Neural crest cell (in vitro differentiated cells): ENCODE measurements around the gene FAM217A. TPM values are rescaled to one million over a fixed set of nuclear protein-coding genes. Genes with fewer than 3 reads are reported as not detected.
"Not testable (repeated sequence)": the region's sequence is repeated elsewhere in the genome, so short reads cannot be mapped to it uniquely, and the experiment has no call there.

ENCODE experiments used
- DNase-seq: peaks from one replicate; pipeline ENCODE4 v3.0.0; 2021; ENCODE audit warnings: low read depth, mixed read lengths, low spot score
- H3K27ac Mint-ChIP-seq: one replicate; pipeline ENCODE4 v1.8.0; 2021; ENCODE audit warnings: mild to moderate bottlenecking, mixed read lengths; ENCODE audit not compliant: unreplicated experiment
- H3K27me3 Mint-ChIP-seq: 2 replicates; pipeline ENCODE4 v1.8.0; 2021; ENCODE audit warnings: low read depth, mild to moderate bottlenecking, mixed read lengths
- H3K36me3 Mint-ChIP-seq: 2 replicates; pipeline ENCODE4 v1.8.0; 2021; ENCODE audit warnings: low read depth, mild to moderate bottlenecking, mixed read lengths
- H3K4me1 Mint-ChIP-seq: 2 replicates; pipeline ENCODE4 v1.8.0; 2021; ENCODE audit warnings: mixed read lengths
- H3K4me3 Mint-ChIP-seq: one replicate; pipeline ENCODE4 v1.8.0; 2021; ENCODE audit warnings: mild to moderate bottlenecking, mixed read lengths
- H3K9me3 Mint-ChIP-seq: 2 replicates; pipeline ENCODE4 v1.8.0; 2021; ENCODE audit warnings: mixed read lengths
- CTCF ChIP-seq: fragments of 200-600 bp; sonication (generic); conservative IDR thresholded peaks from 2 replicates; pipeline ENCODE4 v1.5.0; 2021; ENCODE audit warnings: antibody characterized with exemption, mild to moderate bottlenecking
- total RNA-seq: library from RNA; stranded (reverse); gene quantifications from 2 replicates; pipeline ENCODE4 v1.2.1, GENCODE V29; 2021

The FAM217A gene
- total RNA-seq, 1 donor from 2014 or later: not detected

GRCh38 chr6:4115741-4116140, 36.8 kb upstream of the FAM217A start:
- no peak for DNase-seq
- Mint-ChIP-seq H3K4me3 (no peak overlapping the region), H3K4me1 (no peaks in the 10 kb centered on the region), H3K9me3 (peaks cover 15% of the 10 kb centered on the region), H3K36me3 (peaks cover 44% of the 10 kb centered on the region), H3K27ac (no peak overlapping the region), H3K27me3 (no peaks in the 10 kb centered on the region)
- TF ChIP-seq CTCF: no peak

- TF ChIP-seq CTCF: no peak
- Mint-ChIP-seq H3K27ac (no peak overlapping the region), H3K4me1 (peaks cover 5% of the 10 kb centered on the region), H3K4me3 (no peak overlapping the region), H3K36me3 (peaks cover 36% of the 10 kb centered on the region), H3K9me3 (peaks cover 15% of the 10 kb centered on the region), H3K27me3 (no peaks in the 10 kb centered on the region)
- no peak for DNase-seq
Observed at GRCh38 chr6:4114123-4114522, 35.2 kb upstream of the FAM217A start.

GRCh38 chr6:4113649-4114048, 34.7 kb upstream of the FAM217A start:
- Mint-ChIP-seq H3K9me3 (peaks cover 15% of the 10 kb centered on the region), H3K4me3 (no peak overlapping the region), H3K36me3 (peaks cover 36% of the 10 kb centered on the region), H3K27me3 (no peaks in the 10 kb centered on the region), H3K4me1 (peaks cover 5% of the 10 kb centered on the region), H3K27ac (no peak overlapping the region)
- no peak for TF ChIP-seq CTCF
- no peak for DNase-seq

GRCh38 chr6:4112366-4112765, 33.4 kb upstream of the FAM217A start:
- H3K4me1 Mint-ChIP-seq: peaks cover 5% of the 10 kb centered on the region
- no peak overlapping the region for H3K4me3 Mint-ChIP-seq
- DNase-seq: no peak
- H3K27ac Mint-ChIP-seq: no peak overlapping the region
- no peaks in the 10 kb centered on the region for H3K27me3 Mint-ChIP-seq
- no peak for TF ChIP-seq CTCF
- H3K36me3 Mint-ChIP-seq: peaks cover 35% of the 10 kb centered on the region
- peaks cover 15% of the 10 kb centered on the region for H3K9me3 Mint-ChIP-seq

GRCh38 chr6:4109363-4109815, 30.5 kb upstream of the FAM217A start:
- not testable (repeated sequence) for DNase-seq, H3K4me1 Mint-ChIP-seq, H3K27ac Mint-ChIP-seq, H3K4me3 Mint-ChIP-seq, H3K27me3 Mint-ChIP-seq
- H3K36me3 Mint-ChIP-seq: peaks cover 15% of the 10 kb centered on the region
- peaks cover 15% of the 10 kb centered on the region for H3K9me3 Mint-ChIP-seq

- peaks cover 8% of the 10 kb centered on the region for H3K36me3 Mint-ChIP-seq
- peaks cover 5% of the 10 kb centered on the region for H3K4me1 Mint-ChIP-seq
- no peak for DNase-seq
- TF ChIP-seq CTCF: no peak
- peaks cover 11% of the 10 kb centered on the region for H3K9me3 Mint-ChIP-seq
- H3K27ac Mint-ChIP-seq: no peak overlapping the region
- H3K27me3 Mint-ChIP-seq: no peaks in the 10 kb centered on the region
- no peak overlapping the region for H3K4me3 Mint-ChIP-seq
Observed at GRCh38 chr6:4108561-4109093, 29.7 kb upstream of the FAM217A start.
